Stomach smooth muscle (tissue), 2 donors: ENCODE measurements around the gene ENPP4.
"Not testable (repeated sequence)": the region's sequence is repeated elsewhere in the genome, so short reads cannot be mapped to it uniquely, and the experiment has no call there.

Experiments used
- H3K27ac ChIP-seq: one replicate; pipeline ENCODE4 v1.7.0; 2013; ENCODE audit warnings: mild to moderate bottlenecking, low read length, inconsistent platforms
- H3K27me3 ChIP-seq, 2 donors: one replicate each; pipeline ENCODE4 v1.7.0; 2013; ENCODE audit warnings: low read length in 2 of 2; ENCODE audit not compliant: insufficient read depth in 2 of 2, control insufficient read depth in 1 of 2
- H3K36me3 ChIP-seq, 2 donors: one replicate each; pipeline ENCODE4 v1.7.0; 2013; ENCODE audit warnings: low read length in 2 of 2; ENCODE audit not compliant: control insufficient read depth in 2 of 2, insufficient read depth in 2 of 2
- H3K4me1 ChIP-seq: one replicate; pipeline ENCODE4 v1.7.0; 2013; ENCODE audit warnings: low read length; ENCODE audit not compliant: control insufficient read depth, insufficient read depth
- H3K4me3 ChIP-seq, 2 donors: one replicate each; pipeline ENCODE4 v1.7.0; 2013; ENCODE audit warnings: low read length in 2 of 2
- H3K9ac ChIP-seq, 2 donors: one replicate each; pipeline ENCODE4 v1.7.0; 2013; ENCODE audit warnings: low read length in 2 of 2, mild to moderate bottlenecking in 1 of 2
- H3K9me3 ChIP-seq, 2 donors: one replicate each; pipeline ENCODE4 v1.7.0; 2013; ENCODE audit warnings: low read length in 2 of 2; ENCODE audit not compliant: control insufficient read depth in 2 of 2
- donor health status: healthy.
- donor health status: Pancreatic carcinoma.

The ENPP4 gene

DNA sequence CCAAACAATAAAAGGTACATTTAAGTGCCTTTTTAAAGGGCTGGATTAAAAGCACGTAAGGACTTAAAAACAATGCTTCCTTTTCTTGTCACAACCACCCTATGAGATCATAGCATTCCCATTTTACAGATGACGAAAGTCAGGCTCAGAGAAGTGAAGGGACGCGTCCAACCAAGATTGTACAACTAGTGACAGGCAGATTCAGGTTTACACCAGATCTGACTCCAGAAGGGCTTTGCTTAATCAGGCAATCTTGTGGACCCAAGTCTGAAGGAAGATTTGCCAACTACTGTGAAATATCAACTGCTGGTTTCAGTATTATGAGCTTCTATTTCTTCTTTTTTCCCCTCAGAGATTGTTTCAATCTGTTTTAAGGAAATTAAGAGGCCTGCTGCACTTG lies 877 bp downstream of the ENPP4 start:
- H3K36me3 ChIP-seq: no peaks in the 10 kb centered on the region
- H3K9ac ChIP-seq: peak overlapping the region; percentile 83 to 91
- H3K4me3 ChIP-seq: peak overlapping the region; percentile 93 to 100
- H3K4me1 ChIP-seq: no peaks in the 10 kb centered on the region
- no peaks in the 10 kb centered on the region for H3K9me3 ChIP-seq
- no peaks in the 10 kb centered on the region for H3K27me3 ChIP-seq
- H3K27ac ChIP-seq: peak overlapping the region; percentile 8

DNA sequence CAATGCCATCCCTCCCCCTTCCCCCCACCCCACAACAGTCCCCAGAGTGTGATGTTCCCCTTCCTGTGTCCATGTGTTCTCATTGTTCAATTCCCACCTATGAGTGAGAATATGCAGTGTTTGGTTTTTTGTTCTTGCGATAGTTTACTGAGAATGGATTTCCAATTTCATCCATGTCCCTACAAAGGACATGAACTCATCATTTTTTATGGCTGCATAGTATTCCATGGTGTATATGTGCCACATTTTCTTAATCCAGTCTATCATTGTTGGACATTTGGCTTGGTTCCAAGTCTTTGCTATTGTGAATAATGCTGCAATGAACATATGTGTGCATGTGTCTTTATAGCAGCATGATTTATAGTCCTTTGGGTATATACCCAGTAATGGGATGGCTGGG lies 1.5 kb downstream of the ENPP4 start:
- H3K4me3 ChIP-seq, H3K9me3 ChIP-seq, H3K4me1 ChIP-seq, H3K36me3 ChIP-seq, H3K9ac ChIP-seq, H3K27ac ChIP-seq, H3K27me3 ChIP-seq: not testable (repeated sequence)

DNA sequence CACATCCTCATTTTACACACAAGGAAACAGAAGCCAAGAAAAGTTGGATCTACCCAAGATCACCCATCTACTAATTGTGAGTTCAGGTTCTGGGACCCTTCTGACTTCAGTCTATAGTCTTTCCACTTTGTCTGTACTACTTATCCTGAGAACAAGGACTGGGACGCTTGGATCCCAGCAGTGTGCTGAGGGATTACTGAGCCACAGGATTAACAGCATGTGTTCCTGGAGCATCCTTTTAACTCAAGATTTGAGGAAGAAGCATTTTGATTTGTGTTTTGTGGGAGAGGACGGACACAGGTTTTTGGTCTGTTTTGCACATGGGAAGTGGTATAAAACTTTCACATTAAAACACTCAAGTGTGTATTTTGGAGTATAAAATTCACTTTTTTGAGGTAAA lies 4.4 kb downstream of the ENPP4 start:
- no peaks in the 10 kb centered on the region for H3K36me3 ChIP-seq
- H3K9ac ChIP-seq: no peak overlapping the region
- no peaks in the 10 kb centered on the region for H3K27me3 ChIP-seq
- no peaks in the 10 kb centered on the region for H3K4me1 ChIP-seq
- H3K4me3 ChIP-seq: no peak overlapping the region
- H3K27ac ChIP-seq: no peak overlapping the region
- no peaks in the 10 kb centered on the region for H3K9me3 ChIP-seq

DNA sequence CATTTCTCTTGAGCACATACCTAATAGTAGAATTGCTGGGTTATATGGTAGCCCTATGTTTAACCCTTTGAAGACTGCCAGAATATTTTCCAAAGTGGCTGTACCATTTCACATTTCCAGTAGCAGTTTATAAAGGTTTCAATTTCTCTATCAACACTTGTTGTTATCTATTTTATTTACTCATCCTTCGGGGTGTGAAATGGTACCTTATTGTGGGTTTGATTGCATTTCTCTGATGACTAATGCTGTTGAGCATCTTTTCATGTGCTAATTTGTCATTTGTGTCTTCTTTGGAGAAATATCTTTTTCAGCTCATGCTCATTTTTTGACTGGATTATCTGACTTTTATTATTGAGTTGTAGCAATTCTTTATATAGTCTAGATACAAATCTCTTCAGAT lies 5.4 kb downstream of the ENPP4 start:
- Histone ChIP-seq H3K27me3 (no peaks in the 10 kb centered on the region), H3K4me1 (no peaks in the 10 kb centered on the region), H3K36me3 (no peaks in the 10 kb centered on the region), H3K4me3 (no peak overlapping the region), H3K9ac (no peak overlapping the region), H3K9me3 (no peaks in the 10 kb centered on the region), H3K27ac (no peak overlapping the region)

DNA sequence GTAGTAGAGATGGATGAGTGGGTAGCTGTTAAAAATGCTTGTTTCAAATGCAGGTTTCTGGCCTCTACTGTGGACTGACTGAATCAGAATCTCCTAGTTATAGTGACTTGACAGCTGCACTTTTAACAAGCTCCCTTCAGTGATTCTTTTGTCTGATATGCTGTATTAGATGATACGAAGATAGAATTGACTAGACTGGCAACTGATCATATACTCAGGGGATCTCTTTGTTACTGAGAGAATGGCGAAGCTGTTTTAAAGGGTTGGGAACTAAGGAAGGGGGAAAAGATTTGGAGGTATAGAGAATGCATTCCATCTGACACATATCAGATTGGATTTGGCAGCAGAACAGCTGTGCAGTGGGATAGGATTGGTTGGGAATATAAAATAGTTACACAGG lies 7.0 kb downstream of the ENPP4 start:
- Histone ChIP-seq H3K36me3 (no peaks in the 10 kb centered on the region), H3K9me3 (no peaks in the 10 kb centered on the region), H3K9ac (no peak overlapping the region), H3K4me1 (no peaks in the 10 kb centered on the region), H3K27ac (no peak overlapping the region), H3K27me3 (no peaks in the 10 kb centered on the region), H3K4me3 (no peak overlapping the region)

DNA sequence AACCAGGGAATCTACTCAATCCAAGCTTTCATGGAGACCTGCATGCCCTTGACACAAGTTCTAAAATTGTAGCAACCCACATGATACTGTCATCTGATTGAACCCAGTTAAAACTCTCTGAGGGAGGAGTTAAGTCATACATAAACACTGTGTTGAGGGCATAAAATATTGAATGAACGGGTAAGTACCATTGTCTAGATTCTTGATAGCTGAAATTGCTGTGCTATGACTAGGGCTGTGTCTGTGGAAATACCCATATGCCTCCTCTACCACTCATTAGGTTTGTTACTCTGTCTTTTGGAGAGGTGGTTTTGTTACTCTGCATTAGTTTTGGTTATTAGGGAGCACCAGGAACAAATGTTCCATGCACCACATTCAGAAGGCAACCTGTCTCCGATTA lies 7.6 kb downstream of the ENPP4 start:
- Histone ChIP-seq H3K9me3 (no peaks in the 10 kb centered on the region), H3K27me3 (no peaks in the 10 kb centered on the region), H3K4me3 (no peak overlapping the region), H3K9ac (no peak overlapping the region), H3K36me3 (no peaks in the 10 kb centered on the region), H3K27ac (no peak overlapping the region), H3K4me1 (no peaks in the 10 kb centered on the region)

DNA sequence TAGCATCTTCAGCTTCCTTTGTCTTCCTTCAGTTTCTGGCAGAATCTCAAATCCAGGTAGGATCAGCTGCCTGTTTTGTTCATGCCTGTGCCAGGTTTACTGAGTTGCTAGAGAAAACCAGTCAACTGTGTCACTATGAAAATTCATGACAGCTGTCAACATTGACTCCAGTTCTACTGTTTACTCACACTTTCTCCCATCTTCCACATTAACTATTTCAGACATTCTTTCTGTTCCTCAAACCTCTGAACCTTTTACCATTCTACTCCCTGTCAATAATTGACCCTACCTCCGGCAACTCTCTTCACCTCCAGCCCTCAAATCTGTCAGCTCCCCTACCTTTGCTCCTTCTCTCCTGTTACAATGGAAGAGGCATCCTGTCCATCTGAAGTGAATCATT lies 8.5 kb downstream of the ENPP4 start:
- no peaks in the 10 kb centered on the region for H3K36me3 ChIP-seq
- no peaks in the 10 kb centered on the region for H3K27me3 ChIP-seq
- no peaks in the 10 kb centered on the region for H3K9me3 ChIP-seq
- no peak overlapping the region for H3K9ac ChIP-seq
- no peaks in the 10 kb centered on the region for H3K4me1 ChIP-seq
- no peak overlapping the region for H3K27ac ChIP-seq
- H3K4me3 ChIP-seq: no peak overlapping the region

DNA sequence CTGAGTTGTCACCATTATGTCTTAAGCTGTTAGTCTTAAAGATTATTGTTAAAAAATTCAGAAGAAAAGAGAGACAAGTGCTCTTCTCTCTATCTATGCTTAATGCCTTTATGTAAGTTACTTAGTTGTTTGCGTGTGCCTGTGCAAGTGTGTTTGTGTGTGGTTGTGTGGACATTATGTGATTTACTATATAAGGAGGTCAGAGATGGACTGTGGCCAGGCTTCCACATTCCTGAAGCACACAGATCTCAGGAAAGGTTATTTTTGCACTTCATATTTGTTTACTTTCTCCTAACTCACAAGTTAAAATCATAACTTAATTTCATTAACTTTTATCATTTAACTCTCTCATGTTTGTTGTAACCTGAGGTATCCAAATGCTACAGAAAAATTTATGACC lies 14.5 kb downstream of the ENPP4 start:
- Histone ChIP-seq H3K9ac (no peak overlapping the region), H3K27me3 (no peaks in the 10 kb centered on the region), H3K36me3 (no peaks in the 10 kb centered on the region), H3K27ac (no peak overlapping the region), H3K4me1 (no peaks in the 10 kb centered on the region), H3K4me3 (no peak overlapping the region), H3K9me3 (no peaks in the 10 kb centered on the region)

DNA sequence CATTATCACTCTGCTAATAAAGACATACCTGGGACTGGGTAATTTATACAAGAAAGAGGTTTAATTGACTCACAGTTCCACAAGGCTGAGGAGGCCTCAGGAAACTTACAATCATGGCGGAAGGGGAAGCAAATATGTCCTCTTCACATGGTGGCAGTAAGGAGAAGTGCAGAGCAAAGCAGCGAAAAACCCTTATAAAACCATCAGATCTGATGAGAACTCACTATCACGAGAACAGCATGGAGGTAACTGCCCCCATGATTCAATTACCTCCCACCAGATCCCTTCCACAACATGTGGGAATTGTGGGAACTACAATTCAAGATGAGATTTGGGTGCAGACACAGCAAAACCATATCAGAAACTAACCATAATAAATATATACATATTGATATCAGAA lies 19.3 kb downstream of the ENPP4 start:
- not testable (repeated sequence) for H3K9me3 ChIP-seq, H3K27ac ChIP-seq, H3K4me1 ChIP-seq, H3K9ac ChIP-seq, H3K36me3 ChIP-seq, H3K4me3 ChIP-seq, H3K27me3 ChIP-seq

DNA sequence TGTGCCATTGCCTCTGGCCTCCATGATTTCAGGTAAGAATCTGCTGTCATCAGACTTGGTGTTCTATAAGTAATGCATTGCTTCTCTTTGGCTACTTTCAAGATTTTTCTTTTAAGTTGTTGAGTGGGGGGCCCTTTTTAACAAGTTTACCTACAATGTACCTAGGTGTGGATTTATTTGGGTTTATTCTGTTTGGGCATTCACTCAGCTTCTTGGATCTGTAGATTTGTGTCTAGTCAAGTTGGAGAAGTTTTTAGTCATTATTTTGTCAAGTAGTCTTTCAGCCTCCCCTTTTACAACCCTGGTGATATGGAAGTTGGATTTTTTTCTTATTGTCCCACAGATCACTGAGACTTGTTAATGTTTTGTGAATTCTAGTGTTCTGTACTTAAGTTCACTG lies 26.9 kb downstream of the ENPP4 start:
- H3K9me3 ChIP-seq: no peaks in the 10 kb centered on the region
- no peaks in the 10 kb centered on the region for H3K36me3 ChIP-seq
- no peaks in the 10 kb centered on the region for H3K4me1 ChIP-seq
- no peak overlapping the region for H3K4me3 ChIP-seq
- no peak overlapping the region for H3K27ac ChIP-seq
- H3K9ac ChIP-seq: no peak overlapping the region
- H3K27me3 ChIP-seq: no peaks in the 10 kb centered on the region

DNA sequence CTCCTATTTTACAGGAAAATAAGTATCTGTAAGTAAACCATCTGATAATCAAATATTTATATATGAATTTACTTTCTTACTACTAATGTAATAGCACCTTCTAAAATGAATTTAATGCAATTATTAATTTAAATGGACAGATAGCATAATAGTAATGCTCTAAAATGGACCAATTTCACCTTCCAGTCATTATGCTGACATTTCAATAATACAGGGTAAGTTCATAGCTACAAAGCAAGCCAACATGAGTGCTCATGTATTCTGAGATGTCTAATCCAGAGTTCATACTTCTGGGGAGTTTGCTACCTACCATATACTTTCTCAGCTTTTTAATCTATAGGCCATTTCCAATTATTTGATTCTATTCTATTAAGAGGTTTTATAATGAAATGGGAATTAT lies 29.4 kb downstream of the ENPP4 start:
- H3K9me3 ChIP-seq: no peaks in the 10 kb centered on the region
- H3K9ac ChIP-seq: no peak overlapping the region
- H3K27me3 ChIP-seq: no peaks in the 10 kb centered on the region
- H3K36me3 ChIP-seq: no peaks in the 10 kb centered on the region
- H3K4me3 ChIP-seq: no peak overlapping the region
- H3K4me1 ChIP-seq: no peaks in the 10 kb centered on the region
- no peak overlapping the region for H3K27ac ChIP-seq

DNA sequence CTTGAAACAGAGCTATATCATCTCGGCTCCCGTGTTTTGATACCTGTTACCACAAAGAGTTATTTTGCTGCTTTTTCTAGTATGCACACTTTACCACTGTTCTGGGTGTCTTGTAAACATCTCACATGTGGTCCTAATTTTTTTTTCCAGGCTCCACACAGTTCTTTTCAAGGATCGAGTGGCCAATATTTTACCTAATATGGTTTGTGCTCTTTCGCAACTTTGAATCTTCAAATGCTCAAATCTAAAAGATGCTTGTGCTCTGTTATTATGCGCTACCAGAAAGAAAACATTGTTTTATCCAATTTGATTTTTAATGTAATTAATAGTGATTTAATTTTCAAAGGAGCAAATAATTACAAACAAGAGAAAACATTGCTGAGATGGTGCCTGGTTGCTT lies 30.3 kb downstream of the ENPP4 start:
- Histone ChIP-seq H3K27me3 (no peaks in the 10 kb centered on the region), H3K4me1 (no peaks in the 10 kb centered on the region), H3K36me3 (no peaks in the 10 kb centered on the region), H3K9me3 (no peaks in the 10 kb centered on the region), H3K27ac (no peak overlapping the region), H3K9ac (no peak overlapping the region), H3K4me3 (no peak overlapping the region)
